Common myeloid progenitor, CD34-positive (primary cell): ENCODE results near the gene UBE2E2.

Experiments used
- CTCF ChIA-PET: fragments of 350-600 bp; sonication (Branson Sonifier 250); formaldehyde crosslinking; loops from one replicate; lab custom pipeline; 2021; ENCODE audit warnings: antibody characterized with exemption; lab: Charles Lee
- POLR2A ChIA-PET: fragments of 350-600 bp; sonication (Branson Sonifier 250); formaldehyde crosslinking; loops from one replicate; lab custom pipeline; 2021; ENCODE audit warnings: antibody characterized with exemption; lab: Charles Lee
- DNase-seq, 3 donors: peaks; one replicate each; pipeline versions ENCODE4 v3.0.0 to v3.0.0-alpha.2; 2013
- H3K27ac ChIP-seq, 2 experiments: 1 replicate in 1 of 2; 2 replicates in 1 of 2; pipeline ENCODE4 v1.7.0; 2013; ENCODE audit warnings: inconsistent platforms in 2 of 2, low read length in 2 of 2, mild to moderate bottlenecking in 2 of 2, low read depth in 1 of 2, moderate library complexity in 1 of 2; ENCODE audit not compliant: severe bottlenecking in 2 of 2, insufficient read depth in 1 of 2, poor library complexity in 1 of 2
- H3K27me3 ChIP-seq, 5 experiments: replicated peaks in 2 of 5; 1 replicate in 3 of 5; 2 replicates in 2 of 5; pipeline versions ENCODE4 v1.6.1 to v1.7.0; 2013; ENCODE audit warnings: low read length in 4 of 5, mild to moderate bottlenecking in 2 of 5, moderate library complexity in 2 of 5, inconsistent platforms in 1 of 5; ENCODE audit not compliant: insufficient read depth in 5 of 5, control insufficient read depth in 4 of 5
- H3K36me3 ChIP-seq, 4 experiments: 1 replicate in 2 of 4; 2 replicates in 2 of 4; pipeline versions ENCODE4 v1.6.1 to v1.7.0; 2013; ENCODE audit warnings: low read length in 3 of 4, control low read depth in 1 of 4, mild to moderate bottlenecking in 1 of 4; ENCODE audit not compliant: control insufficient read depth in 4 of 4, insufficient read depth in 4 of 4
- H3K4me1 ChIP-seq, 4 experiments: 1 replicate in 3 of 4; 2 replicates in 1 of 4; pipeline versions ENCODE4 v1.6.1 to v1.7.1; 2013; ENCODE audit warnings: low read length in 3 of 4, mild to moderate bottlenecking in 3 of 4, control low read depth in 1 of 4, inconsistent platforms in 1 of 4, moderate library complexity in 1 of 4; ENCODE audit not compliant: control insufficient read depth in 4 of 4, insufficient read depth in 4 of 4; ENCODE audit errors: control extremely low read depth in 1 of 4
- H3K4me3 ChIP-seq, 7 experiments: 1 replicate in 4 of 7; 2 replicates in 3 of 7; pipeline versions ENCODE4 v1.5.1 to v1.7.0; 2013; ENCODE audit warnings: mild to moderate bottlenecking in 7 of 7, low read length in 6 of 7, moderate library complexity in 6 of 7, inconsistent platforms in 2 of 7, low read depth in 2 of 7, control low read depth in 1 of 7; ENCODE audit not compliant: insufficient read depth in 4 of 7, control insufficient read depth in 1 of 7; ENCODE audit errors: extremely low read depth in 1 of 7
- H3K9me3 ChIP-seq, 5 experiments: 1 replicate in 4 of 5; 2 replicates in 1 of 5; pipeline versions ENCODE4 v1.6.1 to v1.7.1; 2013; ENCODE audit warnings: low read length in 4 of 5, mild to moderate bottlenecking in 2 of 5, inconsistent platforms in 1 of 5, low read depth in 1 of 5, moderate library complexity in 1 of 5; ENCODE audit not compliant: control insufficient read depth in 4 of 5, insufficient read depth in 2 of 5; ENCODE audit errors: control extremely low read depth in 1 of 5
- WGBS: methylation state at CpG from one replicate; pipeline ENCODE4 v1.1.5; 2013; ENCODE audit not compliant: insufficient coverage; 5-methylcytosine and 5-hydroxymethylcytosine counted together

Gene UBE2E2

DNA sequence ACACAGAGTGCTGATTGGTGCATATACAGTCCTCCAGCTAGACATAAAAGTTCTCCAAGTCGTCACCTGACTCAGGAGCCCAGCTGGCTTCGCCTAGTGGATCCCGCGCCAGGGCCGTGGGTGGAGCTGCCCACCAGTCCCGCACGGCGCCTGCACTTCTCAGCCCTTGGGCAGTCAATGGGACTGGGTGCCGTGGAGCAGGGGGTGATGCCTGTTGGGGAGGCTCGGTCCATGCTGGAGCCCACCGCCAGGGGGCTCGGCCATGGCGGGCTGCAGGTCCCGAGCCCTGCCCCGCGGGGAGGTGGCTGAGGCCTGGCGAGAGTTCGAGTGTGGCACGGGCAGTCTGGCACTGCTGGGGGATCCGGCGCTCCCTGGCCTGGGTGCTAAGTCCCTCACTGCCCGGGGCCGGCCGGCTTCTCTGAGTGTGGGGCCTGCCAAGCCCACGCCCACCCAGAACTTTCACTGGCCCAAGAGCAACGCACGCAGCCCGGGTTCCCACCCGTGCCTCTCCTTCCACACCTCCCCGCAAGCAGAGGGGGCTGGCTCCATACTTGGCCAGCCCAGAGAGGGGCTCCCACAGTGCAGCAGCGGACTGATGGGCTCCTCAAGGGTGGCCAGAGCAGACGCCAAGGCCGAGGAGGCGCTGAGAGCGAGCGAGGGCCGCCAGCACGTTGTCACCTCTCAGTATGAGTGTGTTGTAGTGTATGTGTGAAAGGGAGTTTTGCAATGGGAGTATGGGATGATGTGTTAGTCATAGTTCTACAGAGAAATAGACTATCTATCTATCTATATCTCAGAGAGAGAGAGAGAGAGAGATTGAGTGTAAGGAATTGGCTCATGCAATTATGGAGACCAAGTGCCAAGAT is 69.0 kb downstream of the UBE2E2 start:
- Histone ChIP-seq H3K27ac (no peak overlapping the region), H3K4me3 (no peak overlapping the region), H3K27me3 (no peaks in the 10 kb centered on the region), H3K4me1 (peaks cover 0 to 13% (median 5%) of the 10 kb centered on the region in 4 experiments), H3K36me3 (no peaks in the 10 kb centered on the region), H3K9me3 (peaks cover 0 to 6% (median 3%) of the 10 kb centered on the region in 5 experiments)
- DNase-seq = no peak
- 96% methylated on average over 28 of the region's 38 CpGs for WGBS
- ChIA-PET CTCF (no interaction called here), POLR2A (no interaction called here)

DNA sequence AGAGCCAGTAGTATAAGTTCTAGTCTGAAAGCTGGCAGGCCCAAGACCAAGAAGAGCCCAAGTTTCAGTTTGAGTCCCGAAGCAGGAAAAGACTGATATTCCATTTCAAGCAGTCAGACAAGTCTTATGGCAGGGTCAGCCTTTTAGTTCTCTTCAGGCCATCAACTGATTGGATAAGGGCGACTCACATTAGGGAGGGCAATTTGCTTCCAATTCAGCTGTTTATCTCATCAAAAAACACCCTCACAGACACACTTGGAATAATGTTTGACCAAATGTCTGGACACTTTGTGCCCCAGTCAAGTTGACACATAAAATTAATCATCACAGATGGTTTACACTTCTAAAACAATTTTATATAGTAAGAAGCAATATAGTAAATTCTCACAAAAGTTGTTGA is 69.7 kb downstream of the UBE2E2 start:
- Histone ChIP-seq H3K27me3 (no peaks in the 10 kb centered on the region), H3K36me3 (no peaks in the 10 kb centered on the region), H3K27ac (no peak overlapping the region), H3K4me3 (no peak overlapping the region), H3K4me1 (peaks cover 0 to 13% (median 5%) of the 10 kb centered on the region in 4 experiments), H3K9me3 (peaks cover 0 to 6% (median 3%) of the 10 kb centered on the region in 5 experiments)
- 100% methylated on average over 2 of the region's 2 CpGs for WGBS
- ChIA-PET CTCF (no interaction called here), POLR2A (no interaction called here)
- no peak for DNase-seq

DNA sequence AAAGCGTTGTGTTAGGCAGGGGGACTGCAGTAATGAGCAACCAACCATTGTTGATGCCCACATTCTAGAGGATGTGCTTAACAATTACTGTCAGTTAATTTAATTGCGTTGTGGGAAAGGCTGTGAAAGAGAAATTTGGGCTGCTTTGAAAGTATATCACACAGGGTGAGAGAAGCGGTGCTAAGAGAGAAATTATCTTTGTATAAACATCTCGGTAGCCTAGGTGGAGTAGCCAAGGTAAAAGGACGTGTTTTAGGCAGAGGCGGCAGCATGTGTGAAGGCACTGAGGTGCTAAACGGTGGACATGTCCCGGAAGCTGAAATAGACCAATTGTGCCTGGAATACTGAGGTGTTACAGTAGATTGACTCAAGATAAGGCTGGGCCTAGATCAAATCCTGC is 71.9 kb downstream of the UBE2E2 start:
- H3K27ac ChIP-seq = no peak overlapping the region
- peaks cover 0 to 6% (median 3%) of the 10 kb centered on the region in 5 experiments for H3K9me3 ChIP-seq
- no peaks in the 10 kb centered on the region for H3K36me3 ChIP-seq
- ChIA-PET POLR2A (no interaction called here), CTCF (interaction anchor here (0.8 kb wide), 1 partner anchor 18 kb away, joined by 3 read pairs; no protein-coding TSS in a partner anchor)
- no peak for DNase-seq
- WGBS = 97% methylated on average over 8 of the region's 8 CpGs
- H3K27me3 ChIP-seq = no peaks in the 10 kb centered on the region
- peaks cover 0 to 7% (median 5%) of the 10 kb centered on the region in 4 experiments for H3K4me1 ChIP-seq
- no peak overlapping the region for H3K4me3 ChIP-seq

DNA sequence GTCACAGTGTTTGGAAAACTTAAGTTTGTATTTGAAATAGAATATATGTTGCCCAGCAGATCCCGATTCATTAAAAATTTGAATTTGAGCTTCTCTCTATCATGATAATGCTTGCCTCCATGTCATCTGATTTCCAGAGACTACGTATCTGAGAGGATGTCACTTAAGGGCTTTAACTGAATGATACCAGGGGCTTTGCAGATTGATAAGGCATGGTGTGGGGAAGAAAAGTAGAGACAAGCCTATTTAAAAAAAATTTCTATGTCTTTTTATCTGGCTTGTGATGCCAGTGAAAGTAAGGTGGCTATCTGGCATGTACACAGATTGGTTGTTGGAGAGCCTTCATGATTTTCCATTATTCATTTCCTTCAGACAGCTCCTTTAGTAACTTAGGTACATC is 72.7 kb downstream of the UBE2E2 start:
- CTCF ChIA-PET = no interaction called here
- peaks cover 0 to 6% (median 3%) of the 10 kb centered on the region in 5 experiments for H3K9me3 ChIP-seq
- no peaks in the 10 kb centered on the region for H3K4me1 ChIP-seq
- DNase-seq = peak in 1 of 3 donors; percentile 15
- H3K27me3 ChIP-seq = no peaks in the 10 kb centered on the region
- no peak overlapping the region for H3K27ac ChIP-seq
- no peaks in the 10 kb centered on the region for H3K36me3 ChIP-seq
- WGBS = 100% methylated on average over 1 of the region's 2 CpGs
- POLR2A ChIA-PET = no interaction called here
- H3K4me3 ChIP-seq = no peak overlapping the region

DNA sequence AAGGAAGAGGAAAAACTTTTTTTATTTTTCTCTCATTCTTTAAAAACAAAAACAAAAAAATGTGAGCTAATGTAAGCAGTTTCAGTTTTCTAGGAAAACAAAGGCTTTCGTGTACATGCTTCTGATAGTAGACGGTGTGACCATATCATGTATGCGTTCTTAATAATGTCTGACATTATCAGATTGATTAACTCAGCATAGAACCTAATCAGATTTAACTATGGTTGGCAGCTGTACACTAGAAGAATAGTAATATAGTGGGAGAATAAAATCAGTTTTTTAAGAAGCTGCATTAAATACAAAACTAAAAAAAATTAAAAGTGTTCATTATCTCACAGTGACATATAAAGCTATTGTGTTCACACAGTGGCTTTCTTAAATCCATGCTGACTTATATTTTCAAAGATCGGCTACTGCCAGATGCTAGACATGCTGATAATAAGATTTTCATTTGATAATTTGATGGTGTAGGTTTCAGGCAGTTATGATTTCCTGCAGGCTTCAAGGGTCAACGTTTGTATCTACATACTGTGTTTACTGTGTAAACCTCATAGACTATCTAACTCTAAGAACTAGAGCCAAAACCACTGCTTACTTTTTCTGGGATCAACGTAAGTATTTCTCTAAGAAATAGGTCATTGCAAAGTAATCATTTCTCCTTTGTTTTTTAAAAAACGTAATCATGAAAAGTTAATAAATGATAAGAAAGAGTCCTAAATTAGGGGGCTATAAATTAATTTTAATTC is 74.0 kb downstream of the UBE2E2 start:
- H3K4me1 ChIP-seq = no peaks in the 10 kb centered on the region
- DNase-seq = no peak
- WGBS = no CpG with 5 or more reads among the region's 7 CpGs
- H3K27me3 ChIP-seq = no peaks in the 10 kb centered on the region
- no peak overlapping the region for H3K4me3 ChIP-seq
- no peaks in the 10 kb centered on the region for H3K36me3 ChIP-seq
- ChIA-PET POLR2A (no interaction called here), CTCF (no interaction called here)
- H3K27ac ChIP-seq = no peak overlapping the region
- peaks cover 0 to 3% (median 1%) of the 10 kb centered on the region in 5 experiments for H3K9me3 ChIP-seq

DNA sequence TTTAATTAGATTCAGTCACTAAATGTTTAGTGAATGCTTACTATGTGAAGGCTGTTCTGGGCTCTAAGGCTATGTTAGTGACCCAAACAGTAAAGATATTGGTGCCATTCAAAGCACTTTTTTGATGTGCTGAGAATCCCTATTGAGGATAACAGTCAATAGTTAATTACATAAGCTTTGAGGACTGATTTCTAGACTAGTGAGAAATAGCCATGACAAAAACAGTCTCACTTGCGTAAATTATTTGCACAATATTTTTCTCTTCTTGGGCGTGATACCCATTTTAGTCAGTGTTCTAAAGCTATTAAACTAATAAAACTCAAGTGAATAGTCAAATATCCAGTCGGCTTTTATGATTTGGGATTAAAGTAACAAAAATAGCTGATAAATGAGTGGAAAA is 74.6 kb downstream of the UBE2E2 start:
- peaks cover 0 to under 1% (median 0%) of the 10 kb centered on the region in 5 experiments for H3K9me3 ChIP-seq
- ChIA-PET POLR2A (no interaction called here), CTCF (no interaction called here)
- H3K4me1 ChIP-seq = no peaks in the 10 kb centered on the region
- no peaks in the 10 kb centered on the region for H3K36me3 ChIP-seq
- no CpG with 5 or more reads among the region's 3 CpGs for WGBS
- DNase-seq = no peak
- H3K27me3 ChIP-seq = no peaks in the 10 kb centered on the region
- H3K27ac ChIP-seq = no peak overlapping the region
- no peak overlapping the region for H3K4me3 ChIP-seq

DNA sequence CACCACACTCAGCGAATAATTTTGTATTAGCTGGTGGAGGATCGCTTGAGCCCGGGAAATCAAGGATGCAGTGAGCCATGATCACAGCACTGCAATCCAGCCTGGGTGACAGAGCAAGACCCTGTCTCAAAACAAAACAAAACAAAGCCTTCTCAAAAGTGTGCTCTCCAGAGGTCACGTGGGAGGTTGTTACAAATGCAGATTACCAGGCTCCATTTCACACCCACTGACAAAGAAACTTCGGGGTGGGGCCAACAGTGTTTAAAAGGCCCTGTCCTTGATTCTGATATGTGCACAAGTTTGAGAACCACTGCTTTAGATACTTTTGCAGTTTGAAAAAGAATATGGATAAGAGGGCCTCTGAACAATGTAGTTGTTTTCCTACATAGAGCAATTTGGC is 80.5 kb downstream of the UBE2E2 start:
- Histone ChIP-seq H3K4me3 (no peak overlapping the region), H3K27me3 (no peaks in the 10 kb centered on the region), H3K27ac (no peak overlapping the region), H3K4me1 (no peaks in the 10 kb centered on the region), H3K9me3 (peaks cover 0 to 4% (median 0%) of the 10 kb centered on the region in 5 experiments), H3K36me3 (no peaks in the 10 kb centered on the region)
- no peak for DNase-seq
- ChIA-PET CTCF (no interaction called here), POLR2A (no interaction called here)
- WGBS = 100% methylated on average over 4 of the region's 5 CpGs
